ENCODE results near the gene CAMK1D. TPM values are rescaled to one million over a fixed set of nuclear protein-coding genes. Genes with fewer than 3 reads are reported as not detected.

Gene CAMK1D
- total and polyA plus RNA-seq, 2 of the 4 experiments (the other 2 are of a cell fraction) = 5.0 to 5.3 TPM

DNA sequence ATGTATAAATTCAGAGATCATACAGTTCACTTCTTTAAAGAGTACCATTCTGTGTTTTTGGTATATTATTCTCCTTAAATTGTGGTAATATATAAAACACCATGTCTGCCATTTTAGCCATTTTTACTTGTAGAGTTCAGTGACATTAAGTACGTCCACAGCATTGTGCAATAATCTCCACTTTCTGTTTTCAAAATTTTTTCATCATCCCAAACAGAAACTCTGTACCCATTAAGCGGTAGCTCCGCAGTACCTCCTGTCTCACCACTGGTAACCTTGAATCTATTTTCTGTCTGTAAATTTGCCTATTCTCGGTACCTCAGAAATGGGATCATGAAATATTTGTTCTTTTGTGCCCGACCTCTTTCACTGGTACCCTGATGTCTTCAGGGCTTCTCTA lies 60.3 kb downstream of the CAMK1D start:
- Histone ChIP-seq H2AK9ac (replicated peaks; ENCODE audit: low read depth, low read length, poor library complexity) (no peak overlapping the region), H3K23ac (ENCODE audit: low read depth, low read length) (no peak overlapping the region), H3K79me1 (ENCODE audit: low read depth in 1 of 2, low read length in 2 of 2) (no peaks in the 10 kb centered on the region), H2BK120ac (ENCODE audit: low read depth, low read length) (no peak overlapping the region), H4K5ac (ENCODE audit: low read depth, low read length) (no peak overlapping the region), H4K20me1 (ENCODE audit: insufficient read depth, low read length) (no peaks in the 10 kb centered on the region), H2BK20ac (ENCODE audit: low read depth, low read length) (no peak overlapping the region), H4K8ac (ENCODE audit: low read depth in 2 of 2, low read length in 2 of 2) (no peak overlapping the region), H3K36me3 (ENCODE audit: control insufficient read depth, insufficient read depth, low read length) (no peaks in the 10 kb centered on the region), H3K4me1 (ENCODE audit: control insufficient read depth, insufficient read depth, low read length) (no peaks in the 10 kb centered on the region), H3K4me2 (ENCODE audit: low read depth, low read length) (no peak overlapping the region), H2BK15ac (ENCODE audit: low read depth, low read length) (no peak overlapping the region), H3K9me1 (ENCODE audit: insufficient read depth, low read length) (no peaks in the 10 kb centered on the region; the same call in 1 of the 2 replicates), H3K18ac (ENCODE audit: low read depth, low read length) (no peak overlapping the region), H3K27ac (ENCODE audit: insufficient read depth, low read length) (no peak overlapping the region), H2AK5ac (ENCODE audit: low read depth, low read length) (no peak overlapping the region), H3K14ac (replicated peaks; ENCODE audit: low read depth, low read length) (no peak overlapping the region), H3K9me3 (ENCODE audit: control insufficient read depth, insufficient read depth, low read length) (no peaks in the 10 kb centered on the region), H2BK5ac (ENCODE audit: low read depth, low read length, poor library complexity, severe bottlenecking) (no peak overlapping the region), H2AFZ (replicated peaks; ENCODE audit: low read length, poor library complexity) (no peak overlapping the region), H4K91ac (ENCODE audit: insufficient read depth, low read depth, low read length) (no peak overlapping the region), H3K27me3 (ENCODE audit: control insufficient read depth, insufficient read depth, low read length) (no peaks in the 10 kb centered on the region; the same call in 1 of the 2 replicates), H3K4ac (ENCODE audit: low read depth, low read length) (no peak overlapping the region), H3K56ac (ENCODE audit: extremely low read depth, insufficient read depth, low read length) (no peak overlapping the region), H3K9ac (ENCODE audit: low read depth, low read length) (no peak overlapping the region), H3K4me3 (ENCODE audit: insufficient read depth, low read depth, low read length) (no peak overlapping the region)
- intact Hi-C loops (cut with micrococcal nuclease) = no loop called here
- peak; percentile 70 for TF ChIP-seq CEBPB (IDR thresholded peaks at IDR 0.05; ENCODE audit: low read depth, low read length)
- no peak for TF ChIP-seq BHLHE40 (IDR thresholded peaks at IDR 0.05; ENCODE audit: low read depth, low read length)
- ChIA-PET CTCF (no interaction called here), POLR2A (ENCODE audit: unreplicated experiment) (no interaction called here)
- WGBS, 2 experiments (ENCODE audit: extremely low coverage in 2 of 2, insufficient read length in 1 of 2) = no CpG with 5 or more reads among the region's 5 CpGs
- no peak for ATAC-seq (ENCODE audit: low read depth)
- DNase-seq = no peak
- dilution Hi-C loops (cut with HindIII; ENCODE audit: low sequenced_read_pairs, unreplicated experiment) = no loop called here
- in situ Hi-C loops (cut with MboI; ENCODE audit: low sequenced_read_pairs) = no loop called here
- BruUV-seq (replicated peaks) = no TSS peak

Data from IMR-90 (cell line).